Progenitor cell of endocrine pancreas (in vitro differentiated cells): ENCODE data around the gene INPP5J. TPM values are rescaled to one million over a fixed set of nuclear protein-coding genes. Genes with fewer than 3 reads are reported as not detected.

Source experiments
- DNase-seq: peaks from one replicate; pipeline ENCODE4 v3.0.0; 2021; ENCODE audit warnings: low spot score; ENCODE audit not compliant: unreplicated experiment
- H3K27ac Mint-ChIP-seq: 2 replicates; pipeline ENCODE4 v1.8.0; 2021; ENCODE audit warnings: mild to moderate bottlenecking, moderate library complexity, mixed read lengths
- H3K27me3 Mint-ChIP-seq: 2 replicates; pipeline ENCODE4 v1.8.0; 2021; ENCODE audit warnings: mixed read lengths
- H3K36me3 Mint-ChIP-seq: 2 replicates; pipeline ENCODE4 v1.8.0; 2022; ENCODE audit warnings: mixed read lengths; ENCODE audit not compliant: insufficient read depth
- H3K4me1 Mint-ChIP-seq: 2 replicates; pipeline ENCODE4 v1.8.0; 2021; ENCODE audit warnings: low read depth, mixed read lengths
- H3K4me3 Mint-ChIP-seq: 2 replicates; pipeline ENCODE4 v1.8.0; 2021; ENCODE audit warnings: low read depth, mild to moderate bottlenecking, moderate library complexity, mixed read lengths
- H3K9me3 Mint-ChIP-seq: 2 replicates; pipeline ENCODE4 v1.8.0; 2021; ENCODE audit warnings: low read depth, mixed read lengths
- CTCF ChIP-seq: fragments of 200-600 bp; sonication (generic); IDR thresholded peaks from one replicate; pipeline ENCODE4 v1.5.0; 2021; ENCODE audit warnings: antibody characterized with exemption, mild to moderate bottlenecking; ENCODE audit not compliant: unreplicated experiment
- total RNA-seq: library from RNA; stranded (reverse); gene quantifications from 2 replicates; pipeline ENCODE4 v1.2.1, GENCODE V29; 2021

INPP5J gene
- total RNA-seq, 1 donor from 2014 or later: 17.9 TPM

GRCh38 chr22:31097941-31098631, 24.7 kb upstream of the INPP5J start:
- H3K27me3 Mint-ChIP-seq: no peaks in the 10 kb centered on the region
- no peak for TF ChIP-seq CTCF
- peaks cover 14% of the 10 kb centered on the region for H3K36me3 Mint-ChIP-seq
- no peak overlapping the region for H3K4me3 Mint-ChIP-seq
- no peaks in the 10 kb centered on the region for H3K4me1 Mint-ChIP-seq
- H3K9me3 Mint-ChIP-seq: no peaks in the 10 kb centered on the region
- no peak overlapping the region for H3K27ac Mint-ChIP-seq
- no peak for DNase-seq

- Mint-ChIP-seq H3K27ac (no peak overlapping the region), H3K9me3 (no peaks in the 10 kb centered on the region), H3K36me3 (peaks cover 14% of the 10 kb centered on the region), H3K27me3 (no peaks in the 10 kb centered on the region), H3K4me3 (no peak overlapping the region), H3K4me1 (no peaks in the 10 kb centered on the region)
- TF ChIP-seq CTCF: no peak
- no peak for DNase-seq
Measured at GRCh38 chr22:31098632-31099110, 24.1 kb upstream of the INPP5J start.

GRCh38 chr22:31099386-31099785, 23.4 kb upstream of the INPP5J start:
- no peaks in the 10 kb centered on the region for H3K27me3 Mint-ChIP-seq
- peaks cover 14% of the 10 kb centered on the region for H3K36me3 Mint-ChIP-seq
- H3K27ac Mint-ChIP-seq: no peak overlapping the region
- no peak for TF ChIP-seq CTCF
- H3K4me1 Mint-ChIP-seq: no peaks in the 10 kb centered on the region
- DNase-seq: no peak
- H3K9me3 Mint-ChIP-seq: no peaks in the 10 kb centered on the region
- no peak overlapping the region for H3K4me3 Mint-ChIP-seq

GRCh38 chr22:31099841-31100761, 22.7 kb upstream of the INPP5J start:
- peaks cover 13% of the 10 kb centered on the region for H3K36me3 Mint-ChIP-seq
- no peaks in the 10 kb centered on the region for H3K9me3 Mint-ChIP-seq
- no peaks in the 10 kb centered on the region for H3K4me1 Mint-ChIP-seq
- no peaks in the 10 kb centered on the region for H3K27me3 Mint-ChIP-seq
- H3K4me3 Mint-ChIP-seq: no peak overlapping the region
- no peak for TF ChIP-seq CTCF
- DNase-seq: no peak
- no peak overlapping the region for H3K27ac Mint-ChIP-seq

GRCh38 chr22:31100762-31101525, 21.8 kb upstream of the INPP5J start:
- no peak overlapping the region for H3K4me3 Mint-ChIP-seq
- H3K27ac Mint-ChIP-seq: no peak overlapping the region
- peaks cover 7% of the 10 kb centered on the region for H3K36me3 Mint-ChIP-seq
- no peaks in the 10 kb centered on the region for H3K4me1 Mint-ChIP-seq
- H3K9me3 Mint-ChIP-seq: no peaks in the 10 kb centered on the region
- no peak for DNase-seq
- H3K27me3 Mint-ChIP-seq: peaks cover 8% of the 10 kb centered on the region
- no peak for TF ChIP-seq CTCF
